ENCODE data around the gene ZNF536.

GRCh38 chr19:30326393-30326710, 45.8 kb upstream of the ZNF536 start:
- TF ChIP-seq, protein P1, sequence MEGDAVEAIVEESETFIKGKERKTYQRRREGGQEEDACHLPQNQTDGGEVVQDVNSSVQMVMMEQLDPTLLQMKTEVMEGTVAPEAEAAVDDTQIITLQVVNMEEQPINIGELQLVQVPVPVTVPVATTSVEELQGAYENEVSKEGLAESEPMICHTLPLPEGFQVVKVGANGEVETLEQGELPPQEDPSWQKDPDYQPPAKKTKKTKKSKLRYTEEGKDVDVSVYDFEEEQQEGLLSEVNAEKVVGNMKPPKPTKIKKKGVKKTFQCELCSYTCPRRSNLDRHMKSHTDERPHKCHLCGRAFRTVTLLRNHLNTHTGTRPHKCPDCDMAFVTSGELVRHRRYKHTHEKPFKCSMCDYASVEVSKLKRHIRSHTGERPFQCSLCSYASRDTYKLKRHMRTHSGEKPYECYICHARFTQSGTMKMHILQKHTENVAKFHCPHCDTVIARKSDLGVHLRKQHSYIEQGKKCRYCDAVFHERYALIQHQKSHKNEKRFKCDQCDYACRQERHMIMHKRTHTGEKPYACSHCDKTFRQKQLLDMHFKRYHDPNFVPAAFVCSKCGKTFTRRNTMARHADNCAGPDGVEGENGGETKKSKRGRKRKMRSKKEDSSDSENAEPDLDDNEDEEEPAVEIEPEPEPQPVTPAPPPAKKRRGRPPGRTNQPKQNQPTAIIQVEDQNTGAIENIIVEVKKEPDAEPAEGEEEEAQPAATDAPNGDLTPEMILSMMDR (IDR thresholded peaks at IDR 0.05) = no peak
- TF ChIP-seq POLR2A (IDR thresholded peaks at IDR 0.05) = no peak
